ENCODE data around the gene SFRP5. TPM values are rescaled to one million over a fixed set of nuclear protein-coding genes. Genes with fewer than 3 reads are reported as not detected.

SFRP5 gene
- total RNA-seq, 3 donors from 2014 or later, result 0.41 to 23.0 (median 1.0) TPM

- Histone ChIP-seq H3K4me1 (ENCODE audit: low read depth) (no peaks in the 10 kb centered on the region), H3K36me3 (ENCODE audit: low read depth) (peaks cover 23% of the 10 kb centered on the region), H3K9me3 (no peaks in the 10 kb centered on the region), H3K4me3 (no peak overlapping the region)
- DNase-seq (no peak), ATAC-seq (no peak)
- intact Hi-C loops (cut with DNase I, micrococcal nuclease), result no loop called here
- TF ChIP-seq, protein P1, sequence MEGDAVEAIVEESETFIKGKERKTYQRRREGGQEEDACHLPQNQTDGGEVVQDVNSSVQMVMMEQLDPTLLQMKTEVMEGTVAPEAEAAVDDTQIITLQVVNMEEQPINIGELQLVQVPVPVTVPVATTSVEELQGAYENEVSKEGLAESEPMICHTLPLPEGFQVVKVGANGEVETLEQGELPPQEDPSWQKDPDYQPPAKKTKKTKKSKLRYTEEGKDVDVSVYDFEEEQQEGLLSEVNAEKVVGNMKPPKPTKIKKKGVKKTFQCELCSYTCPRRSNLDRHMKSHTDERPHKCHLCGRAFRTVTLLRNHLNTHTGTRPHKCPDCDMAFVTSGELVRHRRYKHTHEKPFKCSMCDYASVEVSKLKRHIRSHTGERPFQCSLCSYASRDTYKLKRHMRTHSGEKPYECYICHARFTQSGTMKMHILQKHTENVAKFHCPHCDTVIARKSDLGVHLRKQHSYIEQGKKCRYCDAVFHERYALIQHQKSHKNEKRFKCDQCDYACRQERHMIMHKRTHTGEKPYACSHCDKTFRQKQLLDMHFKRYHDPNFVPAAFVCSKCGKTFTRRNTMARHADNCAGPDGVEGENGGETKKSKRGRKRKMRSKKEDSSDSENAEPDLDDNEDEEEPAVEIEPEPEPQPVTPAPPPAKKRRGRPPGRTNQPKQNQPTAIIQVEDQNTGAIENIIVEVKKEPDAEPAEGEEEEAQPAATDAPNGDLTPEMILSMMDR (IDR thresholded peaks at IDR 0.05), result no peak
Observed at GRCh38 chr10:97752956-97753355, 18.8 kb downstream of the SFRP5 start.

GRCh38 chr10:97748116-97748515, 23.7 kb downstream of the SFRP5 start:
- TF ChIP-seq, protein P1 (IDR thresholded peaks at IDR 0.05), result no peak
- Histone ChIP-seq H3K4me1 (ENCODE audit: low read depth) (no peaks in the 10 kb centered on the region), H3K36me3 (ENCODE audit: low read depth) (peaks cover 27% of the 10 kb centered on the region), H3K9me3 (no peaks in the 10 kb centered on the region), H3K4me3 (no peak overlapping the region)
- intact Hi-C loops (cut with DNase I, micrococcal nuclease), result no loop called here
- DNase-seq, result no peak
- ATAC-seq, result no peak

DNA sequence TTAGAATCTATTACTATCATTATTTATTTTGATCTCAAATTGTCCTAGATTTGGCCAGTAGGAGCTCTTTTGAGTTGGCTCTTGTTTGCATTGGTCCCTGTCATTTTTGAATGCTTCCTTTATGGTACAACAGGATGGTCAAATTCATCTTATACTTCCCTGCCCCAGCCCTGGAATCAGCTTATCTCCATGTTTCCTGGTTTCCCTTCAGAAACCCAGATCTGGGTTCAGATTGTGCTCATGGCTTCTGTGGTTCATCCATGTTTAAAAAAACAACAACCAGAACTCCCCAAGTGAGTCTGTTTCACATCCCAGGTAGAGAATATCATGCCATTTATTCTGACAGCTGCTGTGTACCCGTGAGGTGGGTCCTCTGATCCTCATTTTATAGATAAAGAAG, 24.2 kb downstream of the SFRP5 start:
- H3K9me3 ChIP-seq, result no peaks in the 10 kb centered on the region
- ATAC-seq, result no peak
- no peak for DNase-seq
- intact Hi-C loops (cut with DNase I, micrococcal nuclease), result no loop called here
- TF ChIP-seq, protein P1 (IDR thresholded peaks at IDR 0.05), result no peak
- H3K4me3 ChIP-seq, result no peak overlapping the region
- H3K36me3 ChIP-seq (ENCODE audit: low read depth), result peaks cover 24% of the 10 kb centered on the region
- no peaks in the 10 kb centered on the region for H3K4me1 ChIP-seq (ENCODE audit: low read depth)

DNA sequence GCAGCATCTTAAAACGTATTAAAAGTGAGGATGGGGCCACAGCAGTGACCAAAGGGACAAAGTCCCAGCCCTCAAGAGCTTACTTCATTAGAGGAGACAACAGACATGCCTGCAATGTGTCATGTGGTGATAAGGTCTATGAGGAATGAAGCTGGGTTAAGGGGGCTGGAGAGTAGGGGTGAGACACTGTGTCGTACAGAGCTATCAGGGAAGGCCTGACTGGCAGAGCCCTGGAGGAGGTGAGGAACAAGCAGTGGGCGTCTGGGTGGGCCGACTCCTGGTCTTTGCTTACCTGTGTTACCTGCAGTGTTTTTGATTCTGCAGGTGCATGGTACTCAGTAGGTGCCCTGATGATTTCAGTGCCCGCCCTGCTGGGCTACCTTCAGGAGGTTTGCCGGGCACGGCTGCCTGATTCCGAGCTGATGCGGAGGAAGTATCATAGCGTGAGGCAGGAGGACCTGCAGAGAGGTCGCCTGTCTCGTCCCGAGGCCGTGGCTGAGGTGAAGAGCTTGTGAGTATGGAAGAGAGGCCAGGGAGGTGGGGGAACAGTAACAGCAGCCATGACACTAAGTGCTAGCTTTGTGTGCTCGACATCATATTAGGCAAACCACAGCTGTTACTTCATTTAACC, 27.3 kb downstream of the SFRP5 start:
- TF ChIP-seq, protein P1 (IDR thresholded peaks at IDR 0.05), result no peak
- no peak for DNase-seq
- intact Hi-C loops (cut with DNase I, micrococcal nuclease), result no loop called here
- no peak overlapping the region for H3K4me3 ChIP-seq
- no peak for ATAC-seq
- no peaks in the 10 kb centered on the region for H3K9me3 ChIP-seq
- H3K4me1 ChIP-seq (ENCODE audit: low read depth), result no peaks in the 10 kb centered on the region
- peaks cover 12% of the 10 kb centered on the region for H3K36me3 ChIP-seq (ENCODE audit: low read depth)

GRCh38 chr10:97743169-97743943, 28.4 kb downstream of the SFRP5 start:
- intact Hi-C loops (cut with DNase I, micrococcal nuclease), result no loop called here
- peaks cover 8% of the 10 kb centered on the region for H3K36me3 ChIP-seq (ENCODE audit: low read depth)
- no peak overlapping the region for H3K4me3 ChIP-seq
- ATAC-seq (no peak), DNase-seq (no peak)
- H3K9me3 ChIP-seq, result no peaks in the 10 kb centered on the region
- peaks cover 7% of the 10 kb centered on the region for H3K4me1 ChIP-seq (ENCODE audit: low read depth)
- TF ChIP-seq, protein P1 (IDR thresholded peaks at IDR 0.05), result no peak
